ENCODE data around the gene PHYKPL. TPM values are rescaled to one million over a fixed set of nuclear protein-coding genes. Genes with fewer than 3 reads are reported as not detected.

The PHYKPL gene
- total and polyA plus RNA-seq, 2 of the 4 experiments (the other 2 are of a cell fraction) = 10.0 to 24.5 TPM

- H3K27me3 ChIP-seq (ENCODE audit: control insufficient read depth, insufficient read depth, low read length) = no peaks in the 10 kb centered on the region
- no peak overlapping the region for H4K5ac ChIP-seq (ENCODE audit: low read depth, low read length)
- H3K79me1 ChIP-seq (ENCODE audit: low read depth in 1 of 2, low read length in 2 of 2) = peaks cover 34 to 64% of the 10 kb centered on the region in 2 experiments
- no peak overlapping the region for H3K4me2 ChIP-seq (ENCODE audit: low read depth, low read length)
- DNase-seq (no peak), ATAC-seq (ENCODE audit: low read depth) (peak; percentile 4; the same call in 1 of the 2 replicates)
- H2BK20ac ChIP-seq (ENCODE audit: low read depth, low read length) = no peak overlapping the region
- H3K4me3 ChIP-seq (ENCODE audit: insufficient read depth, low read depth, low read length) = no peak overlapping the region
- peaks cover 76% of the 10 kb centered on the region for H3K36me3 ChIP-seq (ENCODE audit: control insufficient read depth, insufficient read depth, low read length)
- 82% methylated on average over 1 of the region's 4 CpGs; no CpG with 5 or more reads in 1 of the 2 experiments for WGBS, 2 experiments (ENCODE audit: extremely low coverage in 2 of 2, insufficient read length in 1 of 2)
- CTCF ChIA-PET = no interaction called here
- no peak overlapping the region for H2AK5ac ChIP-seq (ENCODE audit: low read depth, low read length)
- H3K4me1 ChIP-seq (ENCODE audit: control insufficient read depth, insufficient read depth, low read length) = no peaks in the 10 kb centered on the region
- H2AFZ ChIP-seq (replicated peaks; ENCODE audit: low read length, poor library complexity) = no peak overlapping the region
- H3K14ac ChIP-seq (replicated peaks; ENCODE audit: low read depth, low read length) = no peak overlapping the region
- H3K9ac ChIP-seq (ENCODE audit: low read depth, low read length) = no peak overlapping the region
- intact Hi-C loops (cut with micrococcal nuclease) = no loop called here
- H3K56ac ChIP-seq (ENCODE audit: extremely low read depth, insufficient read depth, low read length) = no peak overlapping the region
- no peak overlapping the region for H4K91ac ChIP-seq (ENCODE audit: insufficient read depth, low read depth, low read length)
- H4K8ac ChIP-seq (ENCODE audit: low read depth in 2 of 2, low read length in 2 of 2) = no peak overlapping the region
- H3K9me3 ChIP-seq (ENCODE audit: control insufficient read depth, insufficient read depth, low read length) = no peaks in the 10 kb centered on the region
- peaks cover 54% of the 10 kb centered on the region for H4K20me1 ChIP-seq (ENCODE audit: insufficient read depth, low read length)
- no peak overlapping the region for H3K27ac ChIP-seq (ENCODE audit: insufficient read depth, low read length)
- dilution Hi-C loops (cut with HindIII; ENCODE audit: low sequenced_read_pairs, unreplicated experiment) = no loop called here
- no TSS peak for BruUV-seq (replicated peaks)
- POLR2A ChIA-PET (ENCODE audit: unreplicated experiment) = interaction anchor here (1.1 kb wide), 1 partner anchor 59 kb away, joined by 3 read pairs; the partner anchor contains the start of gene NHP2
- no peak overlapping the region for H2BK15ac ChIP-seq (ENCODE audit: low read depth, low read length)
- peaks cover 10% of the 10 kb centered on the region; the same call in 1 of the 2 replicates for H3K9me1 ChIP-seq (ENCODE audit: insufficient read depth, low read length)
- no peak overlapping the region for H3K18ac ChIP-seq (ENCODE audit: low read depth, low read length)
- no peak overlapping the region for H2BK120ac ChIP-seq (ENCODE audit: low read depth, low read length)
- H2BK5ac ChIP-seq (ENCODE audit: low read depth, low read length, poor library complexity, severe bottlenecking) = no peak overlapping the region
- TF ChIP-seq POLR2A (IDR thresholded peaks at IDR 0.05; ENCODE audit: low read depth, low read length) (peak; percentile 36; the same call in 1 of the 2 replicates), SMC3 (IDR thresholded peaks at IDR 0.05; ENCODE audit: low read depth, low read length) (no peak)
- H3K4ac ChIP-seq (ENCODE audit: low read depth, low read length) = no peak overlapping the region
- no peak overlapping the region for H2AK9ac ChIP-seq (replicated peaks; ENCODE audit: low read depth, low read length, poor library complexity)
- no peak overlapping the region for H3K23ac ChIP-seq (ENCODE audit: low read depth, low read length)
- in situ Hi-C loops (cut with MboI; ENCODE audit: low sequenced_read_pairs) = no loop called here
Measured at GRCh38 chr5:178213003-178213461, 19.6 kb downstream of the PHYKPL start.

Data from IMR-90 (cell line).